IMR-90 (cell line): ENCODE data around the gene ARSJ. TPM values are rescaled to one million over a fixed set of nuclear protein-coding genes. Genes with fewer than 3 reads are reported as not detected.

Experiments
- ATAC-seq: fragments of 200-7000 bp; cut with Tn5 transposase; 2 replicates; pipeline ENCODE4 v1.9.1; 2020; ENCODE audit warnings: low read depth, mild to moderate bottlenecking, moderate library complexity
- BruUV-seq: library from RNA; stranded (reverse); fragments of 400-500 nt; replicated peaks from 2 replicates; lab custom pipeline; 2021; lab: Mats Ljungman, UMichigan
- CTCF ChIA-PET: fragments of 300-600 bp; formaldehyde crosslinking; extraction: SDS; loops from one replicate; lab custom pipeline; 2021; ENCODE audit warnings: antibody characterized with exemption; lab: Yijun Ruan, JAX
- POLR2A ChIA-PET: fragments of 300-600 bp; sonication (Branson Sonifier 250); formaldehyde crosslinking; loops from one replicate; lab custom pipeline; 2022; ENCODE audit warnings: antibody characterized with exemption; ENCODE audit not compliant: unreplicated experiment; lab: Charles Lee
- DNase-seq: peaks from one replicate; pipeline ENCODE4 v3.0.0; 2013
- H2AFZ ChIP-seq: replicated peaks from 2 replicates; pipeline ENCODE3; 2013; ENCODE audit warnings: low read length, mild to moderate bottlenecking; ENCODE audit not compliant: poor library complexity
- H2AK5ac ChIP-seq: 2 replicates; pipeline ENCODE4 v1.6.1; 2013; ENCODE audit warnings: low read depth, low read length, inconsistent platforms
- H2AK9ac ChIP-seq: replicated peaks from 2 replicates; pipeline ENCODE3; 2013; ENCODE audit warnings: mild to moderate bottlenecking, low read depth, low read length, moderate library complexity; ENCODE audit not compliant: poor library complexity
- H2BK120ac ChIP-seq: 2 replicates; pipeline ENCODE4 v1.6.1; 2013; ENCODE audit warnings: low read depth, low read length, inconsistent platforms
- H2BK15ac ChIP-seq: 3 replicates; pipeline ENCODE4 v1.6.1; 2013; ENCODE audit warnings: low read depth, low read length, inconsistent platforms
- H2BK20ac ChIP-seq: 2 replicates; pipeline ENCODE4 v1.6.1; 2013; ENCODE audit warnings: low read depth, mild to moderate bottlenecking, inconsistent platforms, low read length, moderate library complexity
- H2BK5ac ChIP-seq: 2 replicates; pipeline ENCODE4 v1.6.1; 2013; ENCODE audit warnings: mild to moderate bottlenecking, low read depth, low read length, inconsistent platforms; ENCODE audit not compliant: poor library complexity, severe bottlenecking
- H3K14ac ChIP-seq: replicated peaks from 2 replicates; pipeline ENCODE4 v1.6.1; 2013; ENCODE audit warnings: low read depth, low read length, inconsistent platforms
- H3K18ac ChIP-seq: 2 replicates; pipeline ENCODE4 v1.6.1; 2013; ENCODE audit warnings: low read depth, low read length, control low read depth
- H3K23ac ChIP-seq: 2 replicates; pipeline ENCODE4 v1.6.1; 2013; ENCODE audit warnings: low read depth, low read length, inconsistent platforms
- H3K27ac ChIP-seq: 2 replicates; pipeline ENCODE4 v1.5.1; 2013; ENCODE audit warnings: mild to moderate bottlenecking, control low read depth, low read length; ENCODE audit not compliant: insufficient read depth
- H3K27me3 ChIP-seq: 2 replicates; pipeline ENCODE4 v1.6.1; 2013; ENCODE audit warnings: low read length; ENCODE audit not compliant: control insufficient read depth, insufficient read depth
- H3K36me3 ChIP-seq: 2 replicates; pipeline ENCODE4 v1.6.1; 2013; ENCODE audit warnings: low read length, mixed read lengths; ENCODE audit not compliant: control insufficient read depth, insufficient read depth
- H3K4ac ChIP-seq: 2 replicates; pipeline ENCODE4 v1.6.1; 2013; ENCODE audit warnings: low read depth, low read length, inconsistent platforms
- H3K4me1 ChIP-seq: 2 replicates; pipeline ENCODE4 v1.6.1; 2013; ENCODE audit warnings: low read length, mixed read lengths; ENCODE audit not compliant: control insufficient read depth, insufficient read depth
- H3K4me2 ChIP-seq: 2 replicates; pipeline ENCODE4 v1.6.1; 2013; ENCODE audit warnings: low read depth, mild to moderate bottlenecking, control low read depth, low read length, moderate library complexity
- H3K4me3 ChIP-seq: 2 replicates; pipeline ENCODE4 v1.5.1; 2013; ENCODE audit warnings: low read depth, mild to moderate bottlenecking, control low read depth, low read length, moderate library complexity; ENCODE audit not compliant: insufficient read depth
- H3K56ac ChIP-seq: 2 replicates; pipeline ENCODE4 v1.6.1; 2013; ENCODE audit warnings: low read length, inconsistent platforms; ENCODE audit not compliant: insufficient read depth; ENCODE audit errors: extremely low read depth
- H3K79me1 ChIP-seq, 2 experiments: 2 replicates each; pipeline ENCODE4 v1.6.1; 2013; ENCODE audit warnings: low read length in 2 of 2, inconsistent platforms in 1 of 2, low read depth in 1 of 2
- H3K9ac ChIP-seq: 2 replicates; pipeline ENCODE4 v1.6.1; 2013; ENCODE audit warnings: low read depth, low read length, control low read depth
- H3K9me1 ChIP-seq: 2 replicates; pipeline ENCODE4 v1.6.1; 2013; ENCODE audit warnings: low read length, inconsistent platforms; ENCODE audit not compliant: insufficient read depth
- H3K9me3 ChIP-seq: 2 replicates; pipeline ENCODE4 v1.6.1; 2013; ENCODE audit warnings: low read length; ENCODE audit not compliant: control insufficient read depth, insufficient read depth
- H4K20me1 ChIP-seq: 2 replicates; pipeline ENCODE4 v1.6.1; 2013; ENCODE audit warnings: low read length, inconsistent platforms; ENCODE audit not compliant: insufficient read depth
- H4K5ac ChIP-seq: 2 replicates; pipeline ENCODE4 v1.6.1; 2013; ENCODE audit warnings: mild to moderate bottlenecking, low read depth, low read length, control low read depth
- H4K8ac ChIP-seq, 2 experiments: 2 replicates each; pipeline ENCODE4 v1.6.1; 2013; ENCODE audit warnings: low read depth in 2 of 2, low read length in 2 of 2, control low read depth in 1 of 2, inconsistent platforms in 1 of 2
- H4K91ac ChIP-seq: 2 replicates; pipeline ENCODE4 v1.6.1; 2013; ENCODE audit warnings: low read depth, low read length, inconsistent platforms; ENCODE audit not compliant: insufficient read depth
- BHLHE40 ChIP-seq: fragments of 150-350 bp; IDR thresholded peaks from 2 replicates; pipeline ENCODE4 v1.6.1; 2016; ENCODE audit warnings: mild to moderate bottlenecking, low read depth, low read length
- CEBPB ChIP-seq: IDR thresholded peaks from 2 replicates; pipeline ENCODE4 v1.6.1; 2012; ENCODE audit warnings: low read depth, low read length, improper control_type of control experiment
- MAFK ChIP-seq: IDR thresholded peaks from 2 replicates; pipeline ENCODE4 v1.6.1; 2012; ENCODE audit warnings: low read depth, low read length, improper control_type of control experiment
- MXI1 ChIP-seq: IDR thresholded peaks from 2 replicates; pipeline ENCODE4 v1.6.1; 2012; ENCODE audit warnings: low read depth, mild to moderate bottlenecking, low read length, moderate library complexity, borderline replicate concordance
- NFE2L2 ChIP-seq: fragments of 150-350 bp; IDR thresholded peaks from 2 replicates; pipeline ENCODE4 v1.6.1; 2016; ENCODE audit warnings: low read depth, mild to moderate bottlenecking, low read length
- RAD21 ChIP-seq: IDR thresholded peaks from 2 replicates; pipeline ENCODE4 v1.6.1; 2012; ENCODE audit warnings: low read length, improper control_type of control experiment
- RCOR1 ChIP-seq: IDR thresholded peaks from 2 replicates; pipeline ENCODE4 v1.6.1; 2012; ENCODE audit warnings: mild to moderate bottlenecking, low read length, improper control_type of control experiment; ENCODE audit not compliant: insufficient replicate concordance
- RFX5 ChIP-seq: IDR thresholded peaks from 2 replicates; pipeline ENCODE4 v1.8.0; 2012; ENCODE audit warnings: low read depth, mild to moderate bottlenecking, low read length, moderate library complexity
- SMC3 ChIP-seq: fragments of 150-350 bp; IDR thresholded peaks from 2 replicates; pipeline ENCODE4 v1.6.1; 2016; ENCODE audit warnings: low read depth, mild to moderate bottlenecking, antibody characterized with exemption, low read length, moderate library complexity
- USF2 ChIP-seq: fragments of 150-350 bp; IDR thresholded peaks from 2 replicates; pipeline ENCODE4 v1.6.1; 2017; ENCODE audit warnings: mild to moderate bottlenecking, antibody characterized with exemption, low read length, low read depth
- WGBS, 2 experiments: methylation state at CpG; one replicate each; pipeline versions ENCODE4 v1.1.5 to v1.1.7; 2013; ENCODE audit warnings: missing lambda C conversion rate in 2 of 2; ENCODE audit not compliant: insufficient read length in 1 of 2; ENCODE audit errors: extremely low coverage in 2 of 2; 5-methylcytosine and 5-hydroxymethylcytosine counted together
- dilution Hi-C: fragments of 300-500 bp; cut with HindIII; formaldehyde crosslinking; loops from one replicate; pipeline ENCODE4 v1.14.3; 2018; ENCODE audit warnings: low sequenced_read_pairs; ENCODE audit not compliant: unreplicated experiment
- in situ Hi-C: fragments of 300-500 bp; cut with MboI; formaldehyde crosslinking; loops from 3 replicates; pipeline ENCODE4 v1.14.3; 2019; ENCODE audit warnings: low sequenced_read_pairs, inconsistent platforms, mixed read lengths
- intact Hi-C: fragments of 100-400 bp; cut with micrococcal nuclease; formaldehyde crosslinking; loops from 2 replicates; pipeline ENCODE4 v1.10.0; 2022
- polyA plus RNA-seq, 3 experiments: library from polyadenylated mRNA; depleted of rRNA; stranded (reverse); fragments of >200 nt; gene quantifications; 2 replicates each; pipeline ENCODE4 v1.2.3, GENCODE V29; 2012; ENCODE audit warnings: low replicate concordance in 1 of 3
- total RNA-seq: library from RNA; depleted of rRNA; stranded (reverse); fragments of >200 nt; gene quantifications from 2 replicates; pipeline ENCODE4 v1.2.3, GENCODE V29; 2012

The ARSJ gene
- total and polyA plus RNA-seq, 2 of the 4 experiments (the other 2 are of a cell fraction) = 47.7 to 143 TPM

GRCh38 chr4:114012749-114013148 lies 33.3 kb upstream of the ARSJ start:
- H3K23ac ChIP-seq = no peak overlapping the region
- ChIA-PET POLR2A (no interaction called here), CTCF (no interaction called here)
- BruUV-seq = no TSS peak
- dilution Hi-C loops = no loop called here
- H2AK5ac ChIP-seq = peak overlapping the region; percentile 59; the same call in 1 of the 2 replicates
- H2BK120ac ChIP-seq = no peak overlapping the region
- intact Hi-C loops = no loop called here
- no peak overlapping the region for H4K8ac ChIP-seq
- H3K9me1 ChIP-seq = no peaks in the 10 kb centered on the region
- H3K9ac ChIP-seq = no peak overlapping the region
- H3K79me1 ChIP-seq = no peaks in the 10 kb centered on the region
- H2BK20ac ChIP-seq = no peak overlapping the region
- no peaks in the 10 kb centered on the region for H4K20me1 ChIP-seq
- no peak overlapping the region for H4K91ac ChIP-seq
- no peak overlapping the region for H3K27ac ChIP-seq
- peak overlapping the region; percentile 54; the same call in 1 of the 2 replicates for H3K4ac ChIP-seq
- no peaks in the 10 kb centered on the region; the same call in 1 of the 2 replicates for H3K4me1 ChIP-seq
- H3K4me3 ChIP-seq = no peak overlapping the region
- no peak overlapping the region for H2AK9ac ChIP-seq
- no peak for TF ChIP-seq BHLHE40
- TF ChIP-seq CEBPB = no peak
- TF ChIP-seq SMC3 = no peak
- TF ChIP-seq RFX5 = no peak
- no peak for TF ChIP-seq USF2
- TF ChIP-seq MXI1 = no peak
- no peak for TF ChIP-seq MAFK
- TF ChIP-seq RAD21 = no peak
- no peak for TF ChIP-seq NFE2L2
- TF ChIP-seq RCOR1 = no peak
- no peak overlapping the region for H3K18ac ChIP-seq
- H3K36me3 ChIP-seq = no peaks in the 10 kb centered on the region
- 75% methylated on average over 2 of the region's 8 CpGs; no CpG with 5 or more reads in 1 of the 2 experiments for WGBS, 2 experiments
- no peak overlapping the region for H4K5ac ChIP-seq
- in situ Hi-C loops = no loop called here
- ATAC-seq = no peak
- H3K27me3 ChIP-seq = no peaks in the 10 kb centered on the region
- H2BK15ac ChIP-seq = peak overlapping the region; percentile 89; the same call in 2 of the 3 replicates
- no peaks in the 10 kb centered on the region for H3K9me3 ChIP-seq
- H3K4me2 ChIP-seq = no peak overlapping the region
- DNase-seq = no peak
- no peak overlapping the region for H2AFZ ChIP-seq
- H2BK5ac ChIP-seq = no peak overlapping the region
- H3K56ac ChIP-seq = no peak overlapping the region
- H3K14ac ChIP-seq = 0 out of 2 replicates have a peak overlapping the region, but pooled peaks have one; percentile 11
